ENCODE results near the gene ZNF646. TPM values are rescaled to one million over a fixed set of nuclear protein-coding genes. Genes with fewer than 3 reads are reported as not detected.

The ZNF646 gene
- total RNA-seq, 2 experiments from 2014 or later = 30.1 to 33.8 TPM

DNA sequence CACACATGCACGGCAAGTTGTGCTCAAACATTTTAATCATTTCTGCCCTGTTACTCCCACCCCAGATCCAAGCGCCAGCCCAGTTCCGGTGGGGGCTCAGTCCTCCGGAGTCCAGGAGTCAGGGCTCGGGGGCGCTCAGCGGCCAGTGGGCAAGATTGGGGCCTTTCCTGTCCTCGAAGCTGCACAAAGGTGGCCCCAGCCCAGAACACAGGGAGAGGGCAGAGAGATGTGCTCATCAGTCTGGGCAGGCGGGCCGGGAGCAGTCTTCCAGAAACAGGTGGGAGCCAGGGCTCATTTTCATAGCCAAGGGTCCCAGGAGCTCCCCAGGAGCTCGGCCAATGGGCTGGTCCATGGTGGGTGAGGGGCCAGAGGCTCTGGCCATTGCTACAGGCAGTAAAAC, 57.2 kb downstream of the ZNF646 start:
- intact Hi-C loops (cut with micrococcal nuclease; ENCODE audit: unreplicated experiment) = no loop called here
- POLR2A ChIA-PET = interaction anchor here (2.8 kb wide), 1 partner anchor 13 kb away, joined by 8 read pairs; the partner anchor contains the start of gene KAT8
- no peak overlapping the region for H3K27ac ChIP-seq (ENCODE audit: low read depth, low read length, poor library complexity, severe bottlenecking)
- H3K9me2 ChIP-seq (ENCODE audit: insufficient read depth, low read length) = no peaks in the 10 kb centered on the region
- H3K79me2 ChIP-seq (ENCODE audit: insufficient read depth, low read depth, low read length) = no peaks in the 10 kb centered on the region
- no peak overlapping the region for H3K4me3 ChIP-seq (ENCODE audit: low read depth, low read length, poor library complexity, severe bottlenecking)
- H3K4me1 ChIP-seq (ENCODE audit: insufficient read depth, low read length, poor library complexity, severe bottlenecking) = no peaks in the 10 kb centered on the region
- peaks cover 39% of the 10 kb centered on the region for H3K36me3 ChIP-seq (ENCODE audit: insufficient read depth, low read length)
- TF ChIP-seq, protein P1, sequence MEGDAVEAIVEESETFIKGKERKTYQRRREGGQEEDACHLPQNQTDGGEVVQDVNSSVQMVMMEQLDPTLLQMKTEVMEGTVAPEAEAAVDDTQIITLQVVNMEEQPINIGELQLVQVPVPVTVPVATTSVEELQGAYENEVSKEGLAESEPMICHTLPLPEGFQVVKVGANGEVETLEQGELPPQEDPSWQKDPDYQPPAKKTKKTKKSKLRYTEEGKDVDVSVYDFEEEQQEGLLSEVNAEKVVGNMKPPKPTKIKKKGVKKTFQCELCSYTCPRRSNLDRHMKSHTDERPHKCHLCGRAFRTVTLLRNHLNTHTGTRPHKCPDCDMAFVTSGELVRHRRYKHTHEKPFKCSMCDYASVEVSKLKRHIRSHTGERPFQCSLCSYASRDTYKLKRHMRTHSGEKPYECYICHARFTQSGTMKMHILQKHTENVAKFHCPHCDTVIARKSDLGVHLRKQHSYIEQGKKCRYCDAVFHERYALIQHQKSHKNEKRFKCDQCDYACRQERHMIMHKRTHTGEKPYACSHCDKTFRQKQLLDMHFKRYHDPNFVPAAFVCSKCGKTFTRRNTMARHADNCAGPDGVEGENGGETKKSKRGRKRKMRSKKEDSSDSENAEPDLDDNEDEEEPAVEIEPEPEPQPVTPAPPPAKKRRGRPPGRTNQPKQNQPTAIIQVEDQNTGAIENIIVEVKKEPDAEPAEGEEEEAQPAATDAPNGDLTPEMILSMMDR (conservative IDR thresholded peaks at IDR 0.05; ENCODE audit: low read length) = no peak
- TF ChIP-seq EZH2phosphoT487 (IDR thresholded peaks at IDR 0.05; ENCODE audit: borderline replicate concordance, low read depth, low read length) = no peak
- H2AFZ ChIP-seq (ENCODE audit: low read length) = no peak overlapping the region
- DNase-seq (ENCODE audit: low spot score) = no peak
- H3K9me3 ChIP-seq (ENCODE audit: low read length) = no peaks in the 10 kb centered on the region
- H4K20me1 ChIP-seq (ENCODE audit: insufficient read depth, low read length) = no peaks in the 10 kb centered on the region
- H3K4me2 ChIP-seq (ENCODE audit: low read length) = no peak overlapping the region
- no TSS peak for BruUV-seq (replicated peaks)
- CTCF ChIA-PET (ENCODE audit: unreplicated experiment) = no interaction called here

- no peak overlapping the region for H2AFZ ChIP-seq (ENCODE audit: low read length)
- H3K9me2 ChIP-seq (ENCODE audit: insufficient read depth, low read length) = no peaks in the 10 kb centered on the region
- no peaks in the 10 kb centered on the region for H4K20me1 ChIP-seq (ENCODE audit: insufficient read depth, low read length)
- POLR2A ChIA-PET = interaction anchor here (2.8 kb wide), 1 partner anchor 14 kb away, joined by 8 read pairs; the partner anchor contains the start of gene KAT8
- BruUV-seq (replicated peaks) = no TSS peak
- no peak overlapping the region for H3K4me3 ChIP-seq (ENCODE audit: low read depth, low read length, poor library complexity, severe bottlenecking)
- H3K79me2 ChIP-seq (ENCODE audit: insufficient read depth, low read depth, low read length) = no peaks in the 10 kb centered on the region
- DNase-seq (ENCODE audit: low spot score) = no peak
- TF ChIP-seq EZH2phosphoT487 (IDR thresholded peaks at IDR 0.05; ENCODE audit: borderline replicate concordance, low read depth, low read length) = no peak
- TF ChIP-seq, protein P1 (conservative IDR thresholded peaks at IDR 0.05; ENCODE audit: low read length) = no peak
- peaks cover 38% of the 10 kb centered on the region for H3K36me3 ChIP-seq (ENCODE audit: insufficient read depth, low read length)
- no peaks in the 10 kb centered on the region for H3K9me3 ChIP-seq (ENCODE audit: low read length)
- CTCF ChIA-PET (ENCODE audit: unreplicated experiment) = no interaction called here
- no peaks in the 10 kb centered on the region for H3K4me1 ChIP-seq (ENCODE audit: insufficient read depth, low read length, poor library complexity, severe bottlenecking)
- no peak overlapping the region for H3K4me2 ChIP-seq (ENCODE audit: low read length)
- intact Hi-C loops (cut with micrococcal nuclease; ENCODE audit: unreplicated experiment) = no loop called here
- no peak overlapping the region for H3K27ac ChIP-seq (ENCODE audit: low read depth, low read length, poor library complexity, severe bottlenecking)
Observed at GRCh38 chr16:31131841-31132271, 57.6 kb downstream of the ZNF646 start.

- TF ChIP-seq, protein P1 (conservative IDR thresholded peaks at IDR 0.05; ENCODE audit: low read length) = no peak
- POLR2A ChIA-PET = no interaction called here
- H3K4me3 ChIP-seq (ENCODE audit: low read depth, low read length, poor library complexity, severe bottlenecking) = no peak overlapping the region
- no peaks in the 10 kb centered on the region for H3K4me1 ChIP-seq (ENCODE audit: insufficient read depth, low read length, poor library complexity, severe bottlenecking)
- H3K4me2 ChIP-seq (ENCODE audit: low read length) = no peak overlapping the region
- H3K9me2 ChIP-seq (ENCODE audit: insufficient read depth, low read length) = no peaks in the 10 kb centered on the region
- H3K9me3 ChIP-seq (ENCODE audit: low read length) = no peaks in the 10 kb centered on the region
- peaks cover 33% of the 10 kb centered on the region for H3K36me3 ChIP-seq (ENCODE audit: insufficient read depth, low read length)
- no peak overlapping the region for H3K27ac ChIP-seq (ENCODE audit: low read depth, low read length, poor library complexity, severe bottlenecking)
- DNase-seq (ENCODE audit: low spot score) = no peak
- no TSS peak for BruUV-seq (replicated peaks)
- H4K20me1 ChIP-seq (ENCODE audit: insufficient read depth, low read length) = no peaks in the 10 kb centered on the region
- H2AFZ ChIP-seq (ENCODE audit: low read length) = no peak overlapping the region
- no peaks in the 10 kb centered on the region for H3K79me2 ChIP-seq (ENCODE audit: insufficient read depth, low read depth, low read length)
- intact Hi-C loops (cut with micrococcal nuclease; ENCODE audit: unreplicated experiment) = no loop called here
- CTCF ChIA-PET (ENCODE audit: unreplicated experiment) = no interaction called here
Observed at GRCh38 chr16:31132303-31132979, 58.2 kb downstream of the ZNF646 start.
